ENCODE measurements around the gene MTX3.

Gene MTX3

GRCh38 chr5:80037366-80037765, 46.3 kb upstream of the MTX3 start:
- TF ChIP-seq ZNF565 (CRISPR knock-in tag; conservative IDR thresholded peaks at IDR 0.05; ENCODE audit: low read depth) (no peak), ZFP3 (CRISPR knock-in tag; IDR thresholded peaks at IDR 0.05) (no peak)
- ATAC-seq: no peak

GRCh38 chr5:80036615-80037014, 45.6 kb upstream of the MTX3 start:
- no peak for ATAC-seq
- TF ChIP-seq ARNTL (CRISPR knock-in tag; IDR thresholded peaks at IDR 0.05; ENCODE audit: borderline replicate concordance, low read depth) (no peak), OSR1 (CRISPR knock-in tag; IDR thresholded peaks at IDR 0.05) (no peak), ZNF565 (CRISPR knock-in tag; conservative IDR thresholded peaks at IDR 0.05; ENCODE audit: low read depth) (no peak), TCF4 (CRISPR knock-in tag; IDR thresholded peaks at IDR 0.05; ENCODE audit: borderline replicate concordance) (no peak)

GRCh38 chr5:80035839-80036238, 44.8 kb upstream of the MTX3 start:
- no peak for ATAC-seq
- TF ChIP-seq ISL1 (CRISPR knock-in tag; IDR thresholded peaks at IDR 0.05) (no peak), ARNTL (CRISPR knock-in tag; IDR thresholded peaks at IDR 0.05; ENCODE audit: borderline replicate concordance, low read depth) (no peak), PPARA (CRISPR knock-in tag; IDR thresholded peaks at IDR 0.05; ENCODE audit: borderline replicate concordance) (no peak), TSHZ2 (CRISPR knock-in tag; IDR thresholded peaks at IDR 0.05) (no peak), CSRNP3 (CRISPR knock-in tag; IDR thresholded peaks at IDR 0.05) (no peak), GLIS3 (CRISPR knock-in tag; IDR thresholded peaks at IDR 0.05) (no peak)

- ATAC-seq: no peak
- TF ChIP-seq TSHZ2 (CRISPR knock-in tag; IDR thresholded peaks at IDR 0.05) (no peak), CSDC2 (CRISPR knock-in tag; IDR thresholded peaks at IDR 0.05) (no peak), OSR1 (CRISPR knock-in tag; IDR thresholded peaks at IDR 0.05) (no peak), RARB (CRISPR knock-in tag; IDR thresholded peaks at IDR 0.05) (no peak), ARNTL (CRISPR knock-in tag; IDR thresholded peaks at IDR 0.05; ENCODE audit: borderline replicate concordance, low read depth) (no peak)
Measured at GRCh38 chr5:80034962-80035821, 44.1 kb upstream of the MTX3 start, which contains the start of gene THBS4. TSS of gene THBS4 (plus strand) at chr5:80035348. CDS start at chr5:80035538, 190 bp downstream.

GRCh38 chr5:80034559-80034958, 43.5 kb upstream of the MTX3 start:
- TF ChIP-seq PATZ1 (CRISPR knock-in tag; IDR thresholded peaks at IDR 0.05; ENCODE audit: borderline replicate concordance) (no peak), TOX (CRISPR knock-in tag; IDR thresholded peaks at IDR 0.05; ENCODE audit: borderline replicate concordance) (no peak), TCF4 (CRISPR knock-in tag; IDR thresholded peaks at IDR 0.05; ENCODE audit: borderline replicate concordance) (no peak), RARB (CRISPR knock-in tag; IDR thresholded peaks at IDR 0.05) (no peak), TSHZ2 (CRISPR knock-in tag; IDR thresholded peaks at IDR 0.05) (no peak), ISL1 (CRISPR knock-in tag; IDR thresholded peaks at IDR 0.05) (no peak), GLIS3 (CRISPR knock-in tag; IDR thresholded peaks at IDR 0.05) (no peak), ZNF8 (CRISPR knock-in tag; IDR thresholded peaks at IDR 0.05) (no peak), PPARA (CRISPR knock-in tag; IDR thresholded peaks at IDR 0.05; ENCODE audit: borderline replicate concordance) (no peak), ZNF565 (CRISPR knock-in tag; conservative IDR thresholded peaks at IDR 0.05; ENCODE audit: low read depth) (no peak), ZFP30 (CRISPR knock-in tag; IDR thresholded peaks at IDR 0.05) (no peak)
- no peak for ATAC-seq

Data from SK-N-SH treated with all-trans-retinoic acid at 6 μM for 48 hours (cell line).